22Rv1 (cell line): ENCODE measurements around the gene FGGY.
A peak's percentile ranks its signal among the peaks of the same experiment; 100 is the strongest.

Source experiments
- H3K27ac ChIP-seq: fragments of 450-650 bp; 2 replicates; pipeline ENCODE4 v1.5.1; 2017
- CTCF ChIP-seq: fragments of 450-650 bp; IDR thresholded peaks from 2 replicates; pipeline ENCODE4 v1.5.1; 2017; ENCODE audit warnings: mild to moderate bottlenecking
- ZFX ChIP-seq: fragments of 450-650 bp; IDR thresholded peaks from 2 replicates; pipeline ENCODE4 v1.6.1; 2017; ENCODE audit warnings: antibody characterized with exemption, borderline replicate concordance

Gene FGGY

GRCh38 chr1:59290193-59290949 is 6.5 kb upstream of the FGGY start:
- no peak for TF ChIP-seq ZFX
- peak; percentile 83 for TF ChIP-seq CTCF
- no peak overlapping the region for H3K27ac ChIP-seq

GRCh38 chr1:59291561-59291960 is 5.3 kb upstream of the FGGY start:
- TF ChIP-seq CTCF, result no peak
- no peak for TF ChIP-seq ZFX
- H3K27ac ChIP-seq, result no peak overlapping the region

- no peak overlapping the region for H3K27ac ChIP-seq
- TF ChIP-seq CTCF (no peak), ZFX (no peak)
These were observed 4.3 kb upstream of the FGGY start for GRCh38 chr1:59292562-59292961.

- TF ChIP-seq ZFX (no peak), CTCF (no peak)
- H3K27ac ChIP-seq, result no peak overlapping the region
These were observed 3.7 kb upstream of the FGGY start for GRCh38 chr1:59293206-59293605.

GRCh38 chr1:59293849-59294248 is 3.0 kb upstream of the FGGY start:
- TF ChIP-seq ZFX (no peak), CTCF (no peak)
- no peak overlapping the region for H3K27ac ChIP-seq

- no peak overlapping the region for H3K27ac ChIP-seq
These were observed 2.5 kb upstream of the FGGY start for GRCh38 chr1:59294423-59294822.

More at GRCh38 chr1:59294423-59294822, 2.5 kb upstream of the FGGY start:
- TF ChIP-seq CTCF, result no peak
- no peak for TF ChIP-seq ZFX
